Measurements from ENCODE around the gene LCLAT1.

DNA sequence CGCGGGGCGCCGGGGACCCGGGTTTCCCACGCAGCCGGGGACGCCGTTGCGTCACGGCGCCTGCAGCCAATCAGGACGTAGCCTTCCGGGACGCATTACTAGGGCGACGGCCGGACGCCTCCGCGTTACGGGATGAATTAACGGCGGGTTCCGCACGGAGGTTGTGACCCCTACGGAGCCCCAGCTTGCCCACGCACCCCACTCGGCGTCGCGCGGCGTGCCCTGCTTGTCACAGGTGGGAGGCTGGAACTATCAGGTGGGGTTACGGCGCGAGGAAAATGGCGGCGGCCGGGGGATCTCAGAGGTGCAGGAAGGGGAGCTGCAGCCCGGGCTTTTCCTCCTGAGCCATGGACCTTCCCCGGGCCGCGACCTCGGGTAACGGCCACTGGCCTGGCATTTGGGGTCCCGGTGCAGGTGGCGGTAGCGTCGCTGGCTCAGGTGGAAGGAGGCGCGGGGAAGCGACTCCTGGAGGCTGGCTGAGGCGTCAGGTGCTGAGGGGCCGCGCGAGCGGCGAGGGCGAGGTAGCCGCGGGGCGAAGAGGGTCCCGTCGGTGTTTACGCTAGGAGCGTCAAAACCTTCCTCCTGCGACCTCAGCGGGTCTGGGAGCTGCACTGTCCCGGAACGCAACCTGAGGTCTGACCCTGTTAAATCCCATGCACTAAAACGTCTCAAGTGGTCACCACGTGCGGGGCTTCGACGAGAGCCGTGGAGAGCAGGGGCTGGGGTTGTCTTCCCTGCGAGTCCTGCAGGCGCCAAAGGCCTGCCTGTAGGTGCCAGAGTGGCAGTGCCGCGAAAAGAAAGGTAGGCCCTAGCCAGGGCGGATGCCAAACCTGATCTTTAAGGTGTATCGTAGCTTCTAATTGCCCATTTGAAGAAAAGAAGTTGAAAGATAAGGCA, at the start of gene LCLAT1:
- TF ChIP-seq POLR2AphosphoS5 (IDR thresholded peaks at IDR 0.05; ENCODE audit: low read depth, low read length), result peak; percentile 80
- TF ChIP-seq FOXJ3 (CRISPR knock-in tag; IDR thresholded peaks at IDR 0.05), result no peak
- TF ChIP-seq SMC3 (IDR thresholded peaks at IDR 0.05; ENCODE audit: low read depth, low read length), result 0 out of 2 replicates have a peak, but pooled peaks have one; percentile 0
- TF ChIP-seq, protein P1, sequence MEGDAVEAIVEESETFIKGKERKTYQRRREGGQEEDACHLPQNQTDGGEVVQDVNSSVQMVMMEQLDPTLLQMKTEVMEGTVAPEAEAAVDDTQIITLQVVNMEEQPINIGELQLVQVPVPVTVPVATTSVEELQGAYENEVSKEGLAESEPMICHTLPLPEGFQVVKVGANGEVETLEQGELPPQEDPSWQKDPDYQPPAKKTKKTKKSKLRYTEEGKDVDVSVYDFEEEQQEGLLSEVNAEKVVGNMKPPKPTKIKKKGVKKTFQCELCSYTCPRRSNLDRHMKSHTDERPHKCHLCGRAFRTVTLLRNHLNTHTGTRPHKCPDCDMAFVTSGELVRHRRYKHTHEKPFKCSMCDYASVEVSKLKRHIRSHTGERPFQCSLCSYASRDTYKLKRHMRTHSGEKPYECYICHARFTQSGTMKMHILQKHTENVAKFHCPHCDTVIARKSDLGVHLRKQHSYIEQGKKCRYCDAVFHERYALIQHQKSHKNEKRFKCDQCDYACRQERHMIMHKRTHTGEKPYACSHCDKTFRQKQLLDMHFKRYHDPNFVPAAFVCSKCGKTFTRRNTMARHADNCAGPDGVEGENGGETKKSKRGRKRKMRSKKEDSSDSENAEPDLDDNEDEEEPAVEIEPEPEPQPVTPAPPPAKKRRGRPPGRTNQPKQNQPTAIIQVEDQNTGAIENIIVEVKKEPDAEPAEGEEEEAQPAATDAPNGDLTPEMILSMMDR (IDR thresholded peaks at IDR 0.05), result 0 out of 2 replicates have a peak, but pooled peaks have one; percentile 28
- no peak for TF ChIP-seq SIN3A (IDR thresholded peaks at IDR 0.05; ENCODE audit: borderline replicate concordance, low read depth, low read length)
- TF ChIP-seq ZBTB33 (IDR thresholded peaks at IDR 0.05; ENCODE audit: borderline replicate concordance, low read depth), result no peak
